Mesenteric fat pad (tissue), 1 donor: ENCODE measurements around the gene CRADD. TPM values are rescaled to one million over a fixed set of nuclear protein-coding genes. Genes with fewer than 3 reads are reported as not detected.

Experiments used
- DNase-seq: peaks from one replicate; pipeline ENCODE4 v3.0.0-alpha.2; 2020; ENCODE audit warnings: low spot score
- total RNA-seq: library from RNA; stranded (reverse); fragmentation: NEBNext Ultra II Directional; extraction: Animal tissue kit (Norgen Biotek cat#: 25700); gene quantifications from one replicate; pipeline ENCODE4 v1.2.1, GENCODE V29; 2021
- donor health status: DM: yes; HTN: yes; CAD: no.

CRADD gene
- total RNA-seq, 1 donor from 2014 or later, result 20.4 TPM

DNA sequence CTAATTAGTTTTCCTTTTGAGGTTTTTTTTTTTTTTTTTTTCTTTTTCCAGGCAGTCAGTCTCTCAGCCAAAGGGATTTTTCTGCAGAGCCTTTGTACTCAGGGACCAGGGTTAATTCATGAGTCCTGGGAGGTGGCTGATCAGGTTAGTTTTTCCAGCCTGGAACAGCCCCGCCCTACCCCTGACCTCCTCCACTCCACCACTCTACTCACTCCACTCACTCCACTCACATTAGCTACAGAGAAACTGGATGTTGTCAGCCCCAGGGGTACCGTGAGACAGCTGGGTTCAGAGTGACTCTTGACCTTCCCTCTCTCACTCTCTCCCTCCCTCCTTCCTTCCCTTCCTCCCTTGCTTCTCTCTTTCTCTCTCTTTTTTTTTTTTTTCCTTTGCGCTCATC, 161.0 kb downstream of the CRADD start:
- no peak for DNase-seq

DNA sequence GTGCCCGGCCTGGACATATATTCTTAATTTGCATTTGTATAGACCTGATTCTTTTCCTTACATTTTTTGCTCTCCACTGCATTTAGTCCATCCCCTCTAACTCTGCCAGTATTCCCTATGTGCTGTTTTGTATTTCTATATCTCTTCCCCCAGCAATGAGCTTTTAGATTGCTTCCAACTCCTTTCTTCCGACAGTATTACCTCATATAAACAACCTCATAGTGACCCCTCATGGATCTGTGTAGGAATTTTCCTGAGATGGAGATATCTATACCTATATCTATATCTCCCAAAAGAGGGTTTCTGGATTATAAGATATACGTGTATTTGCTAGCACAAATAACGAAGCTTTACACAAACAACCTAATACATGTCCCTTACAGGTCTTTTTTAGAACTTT, 161.9 kb downstream of the CRADD start:
- no peak for DNase-seq

GRCh38 chr12:93841671-93842070, 164.5 kb downstream of the CRADD start:
- DNase-seq, result no peak

DNA sequence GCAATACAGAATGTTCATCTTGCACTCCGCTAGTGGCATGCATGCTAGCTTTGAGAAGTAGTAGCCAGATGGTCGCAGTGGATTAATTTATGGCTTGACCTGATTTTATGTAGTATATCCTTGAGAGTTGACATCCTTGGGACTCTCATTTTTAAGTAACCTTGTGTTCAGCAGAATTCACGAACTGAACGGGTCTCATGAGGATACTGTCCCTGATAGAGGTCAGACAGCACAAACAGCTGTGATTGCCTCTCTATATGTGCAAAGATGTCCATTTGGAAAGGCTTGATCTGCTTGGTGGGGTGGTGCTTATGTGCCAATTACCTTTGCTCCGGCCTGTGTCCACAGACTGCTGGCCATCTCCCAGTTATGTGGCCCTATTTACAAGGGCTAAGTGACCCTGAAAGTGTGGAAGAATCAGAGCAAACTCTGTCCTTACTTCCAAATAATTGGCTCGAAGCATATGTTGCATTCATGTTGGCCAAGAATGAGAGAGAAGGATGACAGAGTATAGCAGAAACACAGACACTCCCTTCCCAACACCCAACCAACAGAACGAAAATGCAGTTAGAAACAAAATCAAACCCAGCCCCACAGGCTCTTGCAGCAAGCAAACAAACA, 167.1 kb downstream of the CRADD start:
- DNase-seq, result no peak

GRCh38 chr12:93846936-93847516, 169.9 kb downstream of the CRADD start:
- no peak for DNase-seq

- no peak for DNase-seq
Measured at GRCh38 chr12:93847517-93848474, 170.6 kb downstream of the CRADD start.

DNA sequence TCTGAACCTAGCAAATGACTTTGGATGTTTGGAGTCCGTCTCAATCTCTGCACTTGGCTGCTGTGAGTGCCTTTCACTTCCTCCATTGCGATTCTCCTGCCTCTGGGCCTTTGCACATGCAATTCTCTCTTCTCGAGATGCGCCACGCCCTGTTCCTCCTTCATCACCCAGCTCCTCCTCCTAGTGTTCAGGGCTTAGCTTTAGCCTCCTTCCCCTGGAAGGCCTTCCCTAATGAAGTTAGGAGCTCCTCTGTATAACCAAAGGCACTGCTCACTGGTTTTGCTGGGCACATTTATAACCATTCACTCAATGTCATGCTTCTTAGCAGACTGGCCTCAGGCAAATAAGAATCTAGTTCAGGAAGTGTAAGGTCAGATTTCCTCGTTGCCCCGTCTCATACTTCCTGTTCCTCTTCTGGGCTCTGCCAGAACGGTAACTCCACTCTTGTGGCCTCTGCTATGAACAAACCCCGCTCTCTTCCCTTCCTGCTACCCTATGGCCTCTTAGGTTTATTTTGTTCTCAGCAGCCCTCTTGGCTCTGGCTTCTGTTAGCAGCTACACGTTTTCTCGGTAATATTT, 171.4 kb downstream of the CRADD start:
- no peak for DNase-seq

DNA sequence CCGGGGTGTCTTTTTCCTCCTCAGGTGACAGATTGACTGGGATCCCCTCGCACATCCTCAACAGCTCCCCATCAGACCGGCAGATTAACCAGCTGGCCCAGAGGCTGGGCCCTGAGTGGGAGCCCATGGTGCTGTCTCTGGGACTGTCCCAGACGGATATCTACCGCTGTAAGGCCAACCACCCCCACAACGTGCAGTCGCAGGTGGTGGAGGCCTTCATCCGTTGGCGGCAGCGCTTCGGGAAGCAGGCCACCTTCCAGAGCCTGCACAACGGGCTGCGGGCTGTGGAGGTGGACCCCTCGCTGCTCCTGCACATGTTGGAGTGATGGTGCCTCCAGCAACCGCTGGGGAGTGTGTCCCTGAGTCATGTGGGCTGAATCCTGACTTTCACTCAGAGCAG, 172.8 kb downstream of the CRADD start:
- DNase-seq, result no peak

DNA sequence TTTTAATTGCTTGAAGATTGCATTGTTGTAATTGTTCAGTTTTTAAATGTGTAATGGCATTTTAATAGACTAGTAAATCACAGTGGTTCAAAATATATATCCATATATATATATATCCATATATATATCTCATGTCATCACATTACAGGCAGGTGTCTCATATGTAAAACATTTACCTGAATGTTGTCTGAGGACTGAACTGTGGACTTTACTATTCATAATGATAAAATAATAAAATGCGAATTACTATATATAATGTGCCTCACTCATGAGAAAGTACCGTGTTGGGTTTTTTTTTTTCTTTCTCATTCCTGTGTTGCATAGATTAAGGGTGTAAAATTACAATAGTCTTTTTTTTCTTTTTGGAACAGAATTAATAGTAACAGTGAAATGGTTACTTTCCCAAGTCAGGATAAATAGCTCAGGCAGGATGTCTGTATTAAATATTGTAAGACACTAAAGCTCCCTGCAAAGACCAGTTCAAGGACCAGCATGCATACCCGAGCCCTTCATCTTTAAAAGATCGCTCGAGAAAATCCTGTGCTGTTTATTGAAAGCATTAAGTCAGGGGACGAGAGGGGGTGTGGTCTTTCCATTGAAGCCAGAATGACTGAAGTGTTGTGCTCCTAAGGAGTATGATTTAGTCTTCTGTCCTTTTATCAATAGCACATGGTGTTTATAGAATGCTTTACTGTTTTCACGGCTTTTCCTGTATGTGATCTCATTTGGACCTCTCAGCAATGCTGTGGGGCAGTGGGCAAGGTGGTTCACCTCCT, 173.5 kb downstream of the CRADD start:
- DNase-seq, result no peak

DNA sequence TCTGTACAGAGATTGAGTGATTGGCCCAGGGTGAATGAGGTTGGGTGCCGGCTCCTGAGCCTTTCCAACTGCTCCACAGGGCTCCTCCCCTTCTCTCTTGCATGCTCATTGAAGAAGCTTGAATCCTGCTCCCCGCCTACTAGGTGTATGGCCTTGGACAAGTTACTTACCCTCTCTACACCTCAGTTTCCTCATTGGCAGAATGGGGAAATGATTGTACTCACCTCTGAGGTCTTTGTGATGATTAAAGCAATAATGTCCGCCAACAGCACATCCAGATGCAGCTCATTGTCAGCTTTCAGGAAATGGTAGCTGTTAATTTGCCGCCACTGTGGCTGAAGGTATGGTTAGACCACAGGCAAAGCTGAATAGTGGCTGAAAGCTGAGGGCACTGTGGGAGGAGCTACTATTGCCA, 174.1 kb downstream of the CRADD start:
- DNase-seq, result no peak

GRCh38 chr12:93852173-93852591, 175.0 kb downstream of the CRADD start:
- DNase-seq, result no peak

GRCh38 chr12:93853698-93854478, 176.7 kb downstream of the CRADD start:
- DNase-seq, result no peak

DNA sequence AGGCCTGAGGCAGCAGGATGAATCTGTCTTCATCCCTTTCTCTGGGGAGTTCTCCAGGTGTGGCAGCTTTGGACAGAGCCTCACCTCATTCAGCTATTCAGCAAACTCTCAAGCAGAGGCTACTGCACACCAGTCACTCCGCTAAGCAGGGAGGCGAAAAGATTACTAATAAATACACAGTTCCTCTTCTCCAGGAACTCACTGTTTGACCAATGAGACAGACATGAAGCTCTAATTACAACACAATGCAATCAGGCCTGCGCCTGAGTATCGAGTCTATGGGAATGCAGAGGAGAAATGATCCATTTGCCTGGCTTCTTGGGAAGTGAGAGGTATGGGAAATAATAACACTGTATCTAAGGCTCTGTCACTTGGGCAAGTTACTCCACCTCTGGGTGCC, 178.1 kb downstream of the CRADD start:
- DNase-seq, result no peak

GRCh38 chr12:93856611-93857010, 179.4 kb downstream of the CRADD start:
- DNase-seq, result no peak

DNA sequence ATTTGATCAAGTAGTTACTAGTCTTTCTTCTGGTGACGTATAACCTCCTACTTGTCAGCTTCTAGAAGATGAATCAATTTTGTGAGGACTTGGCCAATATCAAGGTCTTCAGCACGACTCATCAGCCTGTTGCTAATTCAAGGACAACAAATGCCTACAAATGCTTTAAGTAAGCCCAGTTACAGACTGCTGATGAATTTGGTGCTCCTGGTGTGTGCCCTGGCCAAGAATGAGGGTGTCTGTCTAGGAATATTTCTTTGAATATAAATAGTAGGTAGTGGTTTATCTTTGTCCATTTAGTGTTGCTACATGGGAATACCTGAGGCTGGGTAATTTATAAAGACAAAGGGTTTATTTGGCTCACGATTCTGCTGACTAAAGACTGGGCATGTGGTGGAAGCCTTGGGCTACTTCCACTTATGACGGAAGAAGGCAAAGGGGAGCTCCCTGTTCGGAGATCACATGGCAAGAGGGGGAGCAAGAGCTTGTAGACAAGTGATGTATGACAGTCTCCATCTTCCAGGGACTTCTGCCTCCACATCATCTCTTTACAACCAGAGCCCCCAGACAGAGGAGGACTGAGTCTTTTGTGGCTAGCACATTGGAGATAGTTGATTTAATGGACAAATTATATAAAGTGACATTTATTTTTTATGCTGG, 180.2 kb downstream of the CRADD start:
- DNase-seq, result no peak

GRCh38 chr12:93857991-93858447, 180.8 kb downstream of the CRADD start:
- DNase-seq, result no peak

DNA sequence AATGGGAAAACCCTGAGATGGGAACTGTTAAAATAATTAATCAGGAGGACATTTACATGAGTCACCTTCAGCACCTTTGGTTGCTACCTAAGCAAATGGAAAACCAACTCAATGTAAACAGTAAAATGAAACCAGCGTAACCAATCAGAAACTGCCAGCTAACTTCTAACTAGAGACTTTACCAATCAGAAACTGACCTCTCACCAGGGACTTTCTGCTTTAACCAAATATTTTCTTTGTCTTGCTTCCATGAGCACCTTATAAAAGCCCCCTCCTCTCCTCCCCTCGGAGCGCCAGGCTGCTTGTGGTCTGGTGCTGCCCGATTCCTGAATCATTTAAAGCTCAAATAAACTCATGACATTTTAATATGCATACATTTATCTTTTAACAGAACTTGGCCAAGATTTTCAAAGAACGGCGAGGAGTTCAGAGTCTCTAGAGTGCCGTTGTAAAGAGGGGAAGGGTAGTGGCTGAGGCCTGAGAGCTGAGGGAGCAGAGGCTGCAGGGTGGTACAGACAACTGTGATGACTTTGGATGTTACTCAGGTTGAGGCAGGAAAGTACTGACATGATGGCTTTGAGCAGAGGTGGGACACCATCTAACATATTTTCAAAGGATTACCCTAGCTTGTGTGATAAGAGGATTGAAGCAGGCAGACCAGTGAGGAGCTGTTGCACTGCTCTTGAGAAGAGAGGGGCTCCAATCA, 183.6 kb downstream of the CRADD start:
- DNase-seq, result no peak

- no peak for DNase-seq
Measured at GRCh38 chr12:93862424-93862823, 185.2 kb downstream of the CRADD start.

DNA sequence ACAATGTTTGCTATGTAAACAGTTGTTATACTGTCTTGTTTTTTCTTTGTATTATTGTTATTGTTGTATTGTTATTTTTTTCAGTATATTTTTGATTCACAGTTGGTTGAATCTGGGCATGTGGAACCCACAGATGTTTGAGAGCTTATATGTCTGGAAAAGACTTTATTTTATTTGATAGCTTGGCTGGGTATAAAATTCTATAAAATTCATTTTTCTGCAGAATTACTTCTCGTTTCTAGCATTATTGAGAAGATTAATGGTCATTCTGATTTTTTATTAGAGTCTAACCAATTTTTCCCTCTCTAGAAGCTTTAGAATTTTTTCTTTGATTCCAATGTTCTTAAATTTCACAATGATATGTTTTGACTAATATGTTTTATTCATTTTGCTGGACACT, 188.6 kb downstream of the CRADD start:
- no peak for DNase-seq
